Colonic mucosa (tissue), 4 donors: ENCODE measurements around the gene YEATS2. TPM values are rescaled to one million over a fixed set of nuclear protein-coding genes. Genes with fewer than 3 reads are reported as not detected.
"Not testable (repeated sequence)": the region's sequence is repeated elsewhere in the genome, so short reads cannot be mapped to it uniquely, and the experiment has no call there.

Experiments used
- DNase-seq: peaks from one replicate; pipeline ENCODE4 v3.0.0-alpha.2; 2020
- H3K27ac ChIP-seq: fragments of 200-600 bp; one replicate; pipeline ENCODE4 v1.8.0; 2021
- H3K27me3 ChIP-seq: fragments of 200-600 bp; one replicate; pipeline ENCODE4 v1.8.0; 2021
- H3K36me3 ChIP-seq: fragments of 200-600 bp; one replicate; pipeline ENCODE4 v1.8.0; 2021
- H3K4me1 ChIP-seq: fragments of 200-600 bp; one replicate; pipeline ENCODE4 v1.8.0; 2021; ENCODE audit warnings: mild to moderate bottlenecking
- H3K4me3 ChIP-seq: fragments of 200-600 bp; one replicate; pipeline ENCODE4 v1.8.0; 2021
- H3K9ac ChIP-seq, 2 donors: one replicate each; pipeline ENCODE4 v1.7.0; 2013; ENCODE audit warnings: control low read depth in 2 of 2, low read depth in 2 of 2, low read length in 2 of 2
- H3K9me3 ChIP-seq: fragments of 200-600 bp; one replicate; pipeline ENCODE4 v1.8.0; 2021
- CTCF ChIP-seq: fragments of 200-600 bp; IDR thresholded peaks from one replicate; pipeline ENCODE4 v1.8.0; 2022; ENCODE audit warnings: antibody characterized with exemption, mild to moderate bottlenecking
- intact Hi-C: fragments of 100-400 bp; cut with DNase I; formaldehyde crosslinking; loops from one replicate; pipeline ENCODE4 v1.14.1; 2022
- total RNA-seq, 2 donors: library from RNA; stranded (reverse); fragmentation: NEBNext Ultra II Directional in 1 of 2; extraction: Animal tissue kit (Norgen Biotek cat#: 25700) in 1 of 2; gene quantifications; one replicate each; pipeline ENCODE4 v1.2.1, GENCODE V29; 2021
- donor health status: healthy.
- donor health status: DM: no; HTN: no; CAD: no.
- donor health status: DM: no; HTN: no; CAD: no.

YEATS2 gene
- total RNA-seq, 2 donors from 2014 or later: 17.3 to 25.2 TPM

- no peaks in the 10 kb centered on the region for H3K4me1 ChIP-seq
- H3K36me3 ChIP-seq: no peaks in the 10 kb centered on the region
- H3K27me3 ChIP-seq: no peaks in the 10 kb centered on the region
- no peak for DNase-seq
- H3K9me3 ChIP-seq: no peaks in the 10 kb centered on the region
- no peak overlapping the region for H3K4me3 ChIP-seq
- H3K27ac ChIP-seq: no peak overlapping the region
- intact Hi-C loops: no loop called here
- no peak overlapping the region for H3K9ac ChIP-seq
- TF ChIP-seq CTCF: no peak
Measured at GRCh38 chr3:183733553-183733952, 36.0 kb downstream of the YEATS2 start.

GRCh38 chr3:183734750-183735494 lies 37.3 kb downstream of the YEATS2 start:
- Histone ChIP-seq H3K36me3 (no peaks in the 10 kb centered on the region), H3K27ac (no peak overlapping the region), H3K9me3 (no peaks in the 10 kb centered on the region), H3K9ac (no peak overlapping the region), H3K4me3 (no peak overlapping the region), H3K4me1 (no peaks in the 10 kb centered on the region), H3K27me3 (no peaks in the 10 kb centered on the region)
- intact Hi-C loops: no loop called here
- no peak for TF ChIP-seq CTCF
- no peak for DNase-seq

GRCh38 chr3:183737116-183737515 lies 39.5 kb downstream of the YEATS2 start:
- no peak overlapping the region for H3K9ac ChIP-seq
- H3K36me3 ChIP-seq: no peaks in the 10 kb centered on the region
- H3K4me1 ChIP-seq: no peaks in the 10 kb centered on the region
- no peak overlapping the region for H3K27ac ChIP-seq
- H3K4me3 ChIP-seq: no peak overlapping the region
- no peak for TF ChIP-seq CTCF
- no peak for DNase-seq
- no peaks in the 10 kb centered on the region for H3K9me3 ChIP-seq
- no peaks in the 10 kb centered on the region for H3K27me3 ChIP-seq
- intact Hi-C loops: no loop called here

GRCh38 chr3:183740154-183740553 lies 42.6 kb downstream of the YEATS2 start:
- H3K4me3 ChIP-seq, H3K9ac ChIP-seq, H3K36me3 ChIP-seq, H3K27ac ChIP-seq, DNase-seq, H3K9me3 ChIP-seq, H3K27me3 ChIP-seq, intact Hi-C loops, H3K4me1 ChIP-seq: not testable (repeated sequence)

GRCh38 chr3:183743231-183743630 lies 45.6 kb downstream of the YEATS2 start:
- Histone ChIP-seq H3K9me3 (no peaks in the 10 kb centered on the region), H3K4me1 (no peaks in the 10 kb centered on the region), H3K4me3 (no peak overlapping the region), H3K27me3 (no peaks in the 10 kb centered on the region), H3K27ac (no peak overlapping the region), H3K36me3 (no peaks in the 10 kb centered on the region), H3K9ac (no peak overlapping the region)
- intact Hi-C loops: no loop called here
- TF ChIP-seq CTCF: no peak
- no peak for DNase-seq

GRCh38 chr3:183745300-183746098 lies 47.9 kb downstream of the YEATS2 start:
- Histone ChIP-seq H3K9me3 (no peaks in the 10 kb centered on the region), H3K4me1 (no peaks in the 10 kb centered on the region), H3K27me3 (no peaks in the 10 kb centered on the region), H3K4me3 (no peak overlapping the region), H3K27ac (no peak overlapping the region), H3K9ac (no peak overlapping the region), H3K36me3 (no peaks in the 10 kb centered on the region)
- TF ChIP-seq CTCF: no peak
- intact Hi-C loops: no loop called here
- no peak for DNase-seq
